HG03135 (cell line): ENCODE results near the gene RIN1.
A peak's percentile ranks its signal among the peaks of the same experiment; 100 is the strongest.
"Not testable (repeated sequence)": the region's sequence is repeated elsewhere in the genome, so short reads cannot be mapped to it uniquely, and the experiment has no call there.

Experiments
- ATAC-seq: cut with Tn5 transposase; IDR thresholded peaks from one replicate; pipeline ENCODE4 v1.9.1; 2021; ENCODE audit warnings: mild to moderate bottlenecking, moderate library complexity; ENCODE audit not compliant: unreplicated experiment

RIN1 gene

DNA sequence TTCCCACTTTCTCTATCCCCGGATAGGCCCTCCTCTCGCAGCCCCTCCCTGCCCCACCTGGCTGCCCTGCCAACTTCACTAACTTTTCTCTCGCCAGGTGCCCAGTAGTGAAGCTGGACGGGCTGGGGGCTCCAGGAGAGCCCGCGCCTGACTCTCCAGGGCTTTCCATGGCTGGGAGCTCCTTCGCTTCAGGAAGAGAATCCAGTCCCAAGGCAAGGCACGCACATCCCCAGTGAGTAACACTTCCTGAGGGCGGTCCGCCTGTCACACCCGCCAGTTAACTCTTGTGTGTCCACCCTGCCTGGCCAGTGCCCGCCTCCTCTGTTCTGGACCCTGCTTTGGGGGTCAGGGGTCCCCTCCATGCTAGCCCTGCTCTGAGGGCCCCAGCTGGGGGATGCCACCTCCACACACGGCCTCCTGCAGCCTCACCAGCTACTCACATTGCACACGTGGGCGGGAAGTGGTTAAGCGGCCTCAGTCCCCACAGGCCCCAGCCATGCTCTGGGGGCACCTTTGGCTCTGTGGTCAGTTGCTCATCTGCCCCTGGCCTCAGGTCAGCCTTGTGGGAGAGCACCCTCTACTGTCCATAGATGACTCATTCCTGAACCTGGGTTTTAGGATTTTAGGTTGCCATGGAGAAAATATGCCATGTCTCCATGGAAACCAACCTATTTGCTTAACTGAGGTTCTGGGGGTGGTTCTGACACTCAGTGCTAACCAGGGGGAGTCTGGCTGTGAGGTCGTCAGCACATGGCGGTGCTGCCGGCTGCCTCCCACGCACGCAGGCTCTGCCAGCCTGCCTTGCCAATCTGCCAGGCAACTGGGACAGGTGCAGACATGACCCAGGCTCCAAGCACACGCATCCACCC, at the start of gene RIN1:
RIN1 (minus strand) TSS at position 201 of the 869 bp plus-strand sequence; CDS start at position 169, 32 bp downstream.
- ATAC-seq, result peak; percentile 59

- not testable (repeated sequence) for ATAC-seq
Measured at GRCh38 chr11:66384316-66384715, 48.1 kb upstream of the RIN1 start.

GRCh38 chr11:66380264-66380663, 44.0 kb upstream of the RIN1 start:
- ATAC-seq, result not testable (repeated sequence)

DNA sequence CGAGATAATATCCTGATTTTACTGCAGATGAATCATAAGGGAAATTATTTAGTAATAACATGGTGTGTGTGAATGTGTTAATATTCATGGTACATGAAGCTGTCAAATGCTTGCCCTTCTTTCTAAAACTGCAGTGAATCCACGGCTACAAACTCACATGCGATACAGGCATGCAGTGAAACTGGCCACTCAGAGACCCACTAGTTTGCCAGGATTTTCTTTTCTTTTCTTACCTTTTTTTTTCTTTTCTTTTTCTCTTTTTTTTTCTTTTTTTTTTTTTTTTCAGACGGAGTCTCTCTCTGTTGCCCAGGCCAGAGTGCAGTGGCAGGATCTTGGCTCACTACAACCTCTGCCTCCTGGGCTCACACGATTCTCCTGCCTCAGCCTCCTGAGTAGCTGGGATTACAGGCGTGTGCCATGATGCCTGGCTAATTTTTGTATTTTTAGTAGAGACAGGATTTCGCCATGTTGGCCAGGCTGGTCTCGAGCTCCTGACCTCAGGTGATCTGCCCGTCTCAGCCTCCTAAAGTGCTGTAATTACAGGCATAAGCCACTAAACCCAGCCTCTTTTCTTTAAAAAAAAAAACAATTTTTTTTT, 37.6 kb upstream of the RIN1 start:
- not testable (repeated sequence) for ATAC-seq

DNA sequence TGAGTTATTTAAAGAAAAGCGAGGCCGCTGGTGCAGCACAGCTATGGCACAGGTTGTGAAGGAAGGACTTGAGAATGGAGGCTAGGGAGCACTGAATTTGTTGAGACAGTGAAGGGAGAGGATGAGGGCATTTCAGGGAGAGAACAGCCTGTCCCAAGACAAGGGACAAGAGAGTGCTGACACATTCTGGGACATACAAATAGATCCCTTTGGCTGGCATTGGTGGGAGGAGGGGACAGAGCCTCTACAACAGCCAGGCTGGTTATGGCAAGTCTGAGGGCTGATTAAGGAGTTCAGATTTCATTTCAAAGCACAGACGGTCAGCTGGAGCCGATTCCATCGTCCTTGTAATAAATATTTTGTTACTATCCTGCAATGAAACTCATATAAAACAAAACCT, 37.0 kb upstream of the RIN1 start:
- ATAC-seq, result no peak

DNA sequence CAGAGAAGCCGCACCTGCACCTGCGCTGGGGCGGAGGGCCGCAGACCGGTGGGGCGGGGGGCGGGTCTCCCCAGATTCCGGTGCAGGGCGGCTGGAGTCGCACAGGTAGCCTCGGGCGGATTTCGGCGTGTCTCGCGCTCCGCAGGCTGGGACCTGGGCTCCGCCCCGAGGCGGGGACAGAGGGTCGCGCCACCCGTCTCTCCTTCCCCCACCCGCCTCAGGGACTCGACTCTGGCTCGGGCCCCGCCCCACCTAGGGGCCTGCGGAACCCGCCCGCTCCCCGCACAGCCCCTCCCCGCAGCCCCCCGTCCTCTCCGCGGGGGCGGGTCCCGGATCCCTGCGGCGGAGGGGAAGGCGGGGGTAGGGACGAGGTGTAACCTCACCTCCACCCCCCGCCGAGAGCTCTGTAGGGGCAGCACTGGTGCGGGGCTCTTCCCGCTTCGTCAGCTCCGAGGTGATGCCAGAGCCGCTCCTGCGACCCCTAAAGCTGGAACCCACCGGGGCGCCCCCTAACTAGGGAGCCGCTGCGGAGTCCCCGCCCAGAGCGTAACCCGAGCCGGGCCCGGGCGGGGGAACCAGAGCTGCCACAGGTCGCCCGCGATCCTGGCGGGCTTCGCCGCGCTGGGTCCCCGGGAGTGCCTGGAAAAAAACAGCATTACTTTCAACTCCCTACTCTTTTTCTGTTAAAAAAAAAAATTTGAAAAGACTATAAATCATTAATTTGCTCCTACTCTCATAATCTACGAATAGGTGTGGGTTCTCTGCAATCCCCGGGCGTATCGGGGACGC, 35.6 kb upstream of the RIN1 start, which contains the start of gene SLC29A2:
SLC29A2 (minus strand) TSS at position 134 of the 789 bp plus-strand sequence. CDS start 169 bp downstream, outside the sequence.
- ATAC-seq, result peak; percentile 67

DNA sequence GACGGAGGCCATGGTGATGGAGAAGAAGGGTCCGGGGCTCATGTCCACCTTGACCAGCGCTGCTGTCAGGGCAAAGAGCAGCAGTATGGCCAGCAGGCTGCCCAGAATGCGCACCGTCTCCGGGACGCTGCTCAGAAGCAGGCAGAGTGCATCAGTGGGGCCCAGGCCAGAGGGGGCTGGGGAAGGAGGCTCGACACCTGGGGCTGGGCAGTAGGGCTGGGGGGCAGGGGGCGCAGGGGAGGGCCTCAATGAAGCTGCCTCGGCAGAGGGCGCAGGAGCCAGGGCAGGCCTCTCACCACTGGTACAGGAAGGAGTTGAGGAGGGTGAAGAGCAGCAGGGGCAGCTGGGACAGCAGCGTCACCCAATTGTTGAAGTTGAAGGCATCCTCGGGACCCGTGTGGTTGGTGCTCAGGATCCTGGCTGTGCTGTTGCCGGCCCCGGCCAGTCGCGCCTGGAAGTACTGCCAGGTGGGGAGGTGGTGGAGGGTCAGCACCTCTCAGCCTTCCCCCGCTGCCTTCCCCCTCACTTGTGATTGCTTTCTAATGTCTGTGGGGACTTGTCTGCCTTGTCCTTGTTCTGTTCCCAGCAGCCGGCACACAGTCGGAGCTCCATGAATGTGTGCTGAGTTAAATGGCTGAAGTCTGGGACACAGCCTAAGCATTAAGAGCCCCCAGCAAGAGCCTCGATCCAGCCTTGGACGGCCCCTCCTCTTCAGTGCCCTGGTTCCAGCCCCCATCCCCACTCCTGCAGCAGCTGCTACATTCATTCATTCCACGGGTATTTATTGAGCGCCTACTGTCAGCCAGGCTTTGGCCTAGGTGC, 33.0 kb upstream of the RIN1 start:
- no peak for ATAC-seq

DNA sequence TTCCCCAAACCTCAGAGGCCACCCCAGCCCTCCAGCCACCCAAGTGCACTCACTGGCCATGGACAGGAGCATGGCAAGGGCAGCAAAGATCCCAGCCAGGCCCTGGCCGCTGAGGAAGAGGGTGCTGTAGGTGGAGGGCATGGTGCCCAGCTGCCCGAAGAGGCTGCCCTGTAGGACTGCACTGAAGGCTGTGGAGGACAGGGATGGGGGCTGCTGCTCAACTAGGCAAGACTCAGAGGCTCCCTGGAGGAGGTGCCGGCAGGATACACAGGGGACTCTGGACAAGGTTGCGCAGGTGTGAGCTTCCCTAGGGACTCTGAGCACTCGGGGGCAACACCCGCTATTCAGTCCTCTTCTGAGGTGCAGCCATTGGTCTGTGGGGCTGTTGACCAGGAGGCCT, 32.2 kb upstream of the RIN1 start:
- ATAC-seq, result no peak

DNA sequence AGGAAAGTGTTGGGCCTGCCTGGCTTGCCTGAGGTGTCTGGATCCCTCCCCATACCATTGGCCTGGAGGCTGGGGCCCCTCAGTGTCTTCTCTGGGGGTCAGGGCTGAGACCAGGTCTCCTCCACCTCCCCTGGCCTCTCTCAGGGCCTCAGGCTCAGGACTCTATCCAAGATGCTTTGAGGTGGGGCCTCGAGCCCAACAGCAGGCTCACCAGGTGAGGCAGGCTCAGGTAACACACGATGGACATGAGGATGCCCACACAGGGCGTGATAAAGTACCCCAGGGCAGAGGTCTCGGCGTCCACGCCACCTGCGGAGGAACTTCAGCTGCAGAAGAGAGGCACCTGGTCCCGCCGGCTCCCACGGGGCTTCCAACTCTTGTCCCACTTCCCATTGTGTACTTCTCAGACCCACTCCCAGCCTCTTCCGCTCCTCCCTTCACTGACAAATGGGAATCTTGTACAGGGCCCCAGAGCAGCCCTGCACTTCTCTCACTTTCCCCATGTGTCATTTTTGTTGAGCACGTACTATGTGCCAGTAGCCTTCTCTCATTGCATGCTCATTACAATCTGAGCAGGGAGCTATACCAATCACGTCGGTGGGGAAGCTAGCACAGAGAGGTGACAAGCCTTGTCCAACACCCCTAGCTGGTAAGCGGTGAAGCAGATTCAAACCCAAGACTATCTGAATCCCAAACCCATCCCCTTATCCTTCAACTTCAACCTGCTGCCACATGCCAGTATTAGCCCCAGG, 31.5 kb upstream of the RIN1 start:
- ATAC-seq, result no peak

DNA sequence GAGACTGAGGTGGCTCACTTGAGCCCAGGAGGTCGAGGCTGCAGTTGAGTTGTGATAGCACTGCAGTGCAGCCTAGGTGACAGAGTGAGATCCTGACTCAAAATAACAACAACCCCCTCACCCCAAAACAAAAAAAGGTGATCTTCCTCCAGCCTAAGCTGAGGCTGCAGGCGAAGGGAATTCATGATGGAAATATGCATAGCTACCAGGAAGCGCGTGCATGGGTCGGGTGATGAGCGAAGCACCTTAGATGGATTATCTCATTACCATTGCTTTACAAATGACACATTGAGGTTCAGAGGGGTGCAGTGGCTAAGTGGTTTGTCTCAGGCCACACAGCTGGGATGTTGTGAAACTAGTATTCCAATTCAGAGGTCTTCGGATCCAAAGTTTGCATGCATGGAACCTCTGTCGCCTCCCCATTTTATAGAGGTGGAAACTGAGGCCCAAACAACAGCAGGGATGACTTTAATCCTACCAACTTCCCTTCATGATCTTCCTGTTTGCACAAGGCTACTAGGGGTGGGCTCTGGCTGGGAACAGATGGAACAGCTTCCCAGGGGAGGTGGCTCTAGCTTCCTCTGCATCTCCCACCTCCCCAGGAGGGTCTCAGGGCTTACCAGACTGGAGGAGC, 30.7 kb upstream of the RIN1 start:
- no peak for ATAC-seq

- ATAC-seq, result no peak
Measured at GRCh38 chr11:66365711-66366619, 29.7 kb upstream of the RIN1 start.

DNA sequence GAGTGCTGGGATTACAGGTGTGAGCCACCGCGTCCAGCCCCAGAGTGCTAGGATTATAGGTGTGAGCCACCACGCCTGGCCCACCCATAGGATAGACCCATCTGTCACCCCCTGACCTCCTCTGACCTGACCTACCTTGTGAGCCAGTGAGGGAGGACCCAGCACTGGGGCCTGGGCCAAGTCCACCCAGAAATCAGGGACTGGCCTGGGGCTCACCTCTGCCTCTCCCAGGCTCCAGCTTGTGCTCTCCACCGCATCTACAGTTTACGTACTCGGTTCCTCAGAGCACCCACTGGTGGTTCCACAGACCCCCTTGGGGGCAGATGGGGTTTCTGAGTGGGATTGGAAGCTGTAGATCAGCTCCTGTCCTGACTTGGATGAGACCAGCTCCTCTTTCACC, 28.9 kb upstream of the RIN1 start:
- no peak for ATAC-seq

GRCh38 chr11:66363805-66364535, 27.7 kb upstream of the RIN1 start:
- no peak for ATAC-seq

GRCh38 chr11:66363187-66363601, 27.0 kb upstream of the RIN1 start:
- ATAC-seq, result no peak

- no peak for ATAC-seq
Measured at GRCh38 chr11:66362481-66363147, 26.4 kb upstream of the RIN1 start.

GRCh38 chr11:66361502-66361941, 25.3 kb upstream of the RIN1 start:
- ATAC-seq, result no peak
